Left ventricle myocardium inferior (tissue), 1 donor: ENCODE measurements around the gene ABR. TPM values are rescaled to one million over a fixed set of nuclear protein-coding genes. Genes with fewer than 3 reads are reported as not detected.

Experiments used
- DNase-seq: peaks from one replicate; pipeline ENCODE4 v3.0.0-alpha.2; 2020
- H3K27ac ChIP-seq: fragments of 200-600 bp; replicated peaks from 2 replicates; pipeline ENCODE4 v1.8.0; 2021
- H3K27me3 ChIP-seq: fragments of 200-600 bp; 2 replicates; pipeline ENCODE4 v1.8.0; 2021; ENCODE audit warnings: low read depth
- H3K36me3 ChIP-seq: fragments of 200-600 bp; 2 replicates; pipeline ENCODE4 v1.8.0; 2021
- H3K4me1 ChIP-seq: fragments of 200-600 bp; 2 replicates; pipeline ENCODE4 v1.8.0; 2021
- H3K4me3 ChIP-seq: fragments of 200-600 bp; 2 replicates; pipeline ENCODE4 v1.8.0; 2021; ENCODE audit warnings: mild to moderate bottlenecking, moderate library complexity
- H3K9me3 ChIP-seq: fragments of 200-600 bp; replicated peaks from 2 replicates; pipeline ENCODE4 v1.8.0; 2021
- CTCF ChIP-seq: fragments of 200-600 bp; IDR thresholded peaks from 2 replicates; pipeline ENCODE4 v1.8.0; 2021; ENCODE audit warnings: antibody characterized with exemption, mild to moderate bottlenecking, borderline replicate concordance
- intact Hi-C: fragments of 100-400 bp; cut with micrococcal nuclease; formaldehyde crosslinking; loops from one replicate; pipeline ENCODE4 v1.11.0; 2022
- total RNA-seq: library from RNA; stranded (reverse); fragmentation: NEBNext Ultra II Directional; extraction: Animal tissue kit (Norgen Biotek cat#: 25700); gene quantifications from one replicate; pipeline ENCODE4 v1.2.1, GENCODE V29; 2021
- donor health status: DM: no; HTN: yes; CAD: no; lungs with severe emphysema.

ABR gene
- total RNA-seq, 1 donor from 2014 or later = 170 TPM

DNA sequence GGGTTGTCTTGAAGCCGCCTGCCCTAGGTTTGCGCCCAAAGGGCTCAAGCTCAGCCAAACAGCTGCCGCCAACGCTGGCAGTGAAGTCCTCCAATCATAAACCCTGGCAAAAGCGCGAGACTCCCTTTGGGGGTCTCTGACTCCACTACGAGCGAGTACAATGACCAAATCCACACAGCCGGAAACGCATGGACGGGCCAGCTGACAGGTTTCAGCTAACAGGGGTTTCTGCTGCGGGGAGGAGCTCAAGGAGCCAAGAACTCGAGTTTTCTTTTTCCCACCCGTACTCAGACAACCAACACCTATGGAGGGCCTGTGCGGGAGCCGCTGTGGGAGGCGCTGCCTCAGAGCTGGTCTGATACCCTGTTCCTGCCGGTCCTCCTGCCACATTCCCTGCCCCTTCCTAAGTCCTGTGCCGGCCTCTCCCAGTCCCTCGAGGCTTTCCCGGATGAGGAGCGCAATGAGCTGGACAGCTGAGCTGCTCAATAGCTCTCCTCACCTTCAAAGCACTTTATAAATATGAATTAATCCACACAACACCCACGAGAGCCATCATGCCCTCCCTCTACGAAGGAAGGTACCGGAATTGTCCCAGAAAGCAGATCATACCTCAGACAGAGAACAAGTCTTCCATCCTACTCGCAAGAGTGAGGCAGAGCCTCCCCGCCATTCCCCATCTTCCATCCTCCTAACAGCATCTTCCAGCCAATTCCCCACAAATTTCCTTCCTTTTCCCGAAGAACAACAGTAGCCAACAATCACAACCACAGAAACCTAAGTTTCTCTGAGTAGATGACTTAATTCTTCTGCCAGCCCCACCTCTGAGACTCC is 6.1 kb downstream of the ABR start:
- peak overlapping the region; percentile 37 for H3K4me3 ChIP-seq
- intact Hi-C loops = no loop called here
- peak overlapping the region; percentile 83 for H3K27ac ChIP-seq
- no peak for DNase-seq
- TF ChIP-seq CTCF = no peak
- H3K27me3 ChIP-seq = no peaks in the 10 kb centered on the region
- H3K36me3 ChIP-seq = no peaks in the 10 kb centered on the region
- peaks cover 82% of the 10 kb centered on the region for H3K4me1 ChIP-seq
- no peaks in the 10 kb centered on the region for H3K9me3 ChIP-seq

DNA sequence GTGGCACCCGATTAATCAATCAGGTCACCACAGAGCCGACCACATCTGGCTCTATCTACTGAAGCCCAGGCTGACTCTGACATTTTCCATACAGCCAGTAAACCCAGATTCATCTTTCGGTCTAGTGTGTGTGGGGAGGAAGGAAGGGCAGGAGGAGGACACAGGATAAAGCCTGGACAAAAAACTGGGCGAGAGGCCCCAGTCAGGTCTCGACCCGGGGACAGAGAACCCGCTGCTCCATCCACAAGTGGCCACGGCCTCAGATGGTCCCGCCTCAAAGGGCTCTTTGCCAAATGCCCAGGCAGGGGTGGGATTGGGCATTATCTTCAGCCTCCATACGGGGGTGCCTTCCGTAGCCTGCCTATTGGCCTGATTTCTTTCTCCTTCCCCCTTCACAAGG is 7.8 kb downstream of the ABR start:
- DNase-seq = no peak
- intact Hi-C loops = no loop called here

DNA sequence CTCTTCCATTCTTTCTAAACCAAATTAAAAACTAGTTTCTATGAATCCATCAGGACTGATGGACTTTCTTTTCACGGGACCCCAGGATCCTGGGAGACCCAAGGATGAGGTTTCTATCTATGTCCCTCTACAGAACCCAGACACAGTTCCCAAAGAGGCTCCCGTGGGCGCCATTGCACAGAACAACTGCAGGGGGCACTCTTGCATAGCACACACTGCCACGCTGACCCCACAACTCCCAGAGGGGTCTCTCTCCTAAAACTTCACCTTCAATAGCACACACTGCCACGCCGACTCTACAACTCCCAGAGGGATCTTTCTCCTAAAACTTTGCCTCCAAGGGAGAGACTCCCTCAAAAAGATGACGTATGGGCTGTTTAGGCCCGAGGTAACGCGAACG is 9.0 kb downstream of the ABR start:
- Histone ChIP-seq H3K9me3 (no peaks in the 10 kb centered on the region), H3K27ac (no peak overlapping the region), H3K36me3 (no peaks in the 10 kb centered on the region), H3K27me3 (no peaks in the 10 kb centered on the region), H3K4me1 (peaks cover 79% of the 10 kb centered on the region), H3K4me3 (no peak overlapping the region)
- intact Hi-C loops = no loop called here
- no peak for DNase-seq
- TF ChIP-seq CTCF = no peak

More for the DNA sequence above, 7.8 kb downstream of the ABR start:
- Histone ChIP-seq H3K27ac (peak overlapping the region; percentile 58), H3K36me3 (no peaks in the 10 kb centered on the region), H3K4me3 (no peak overlapping the region), H3K27me3 (no peaks in the 10 kb centered on the region), H3K9me3 (no peaks in the 10 kb centered on the region), H3K4me1 (peaks cover 80% of the 10 kb centered on the region)
- TF ChIP-seq CTCF = no peak

DNA sequence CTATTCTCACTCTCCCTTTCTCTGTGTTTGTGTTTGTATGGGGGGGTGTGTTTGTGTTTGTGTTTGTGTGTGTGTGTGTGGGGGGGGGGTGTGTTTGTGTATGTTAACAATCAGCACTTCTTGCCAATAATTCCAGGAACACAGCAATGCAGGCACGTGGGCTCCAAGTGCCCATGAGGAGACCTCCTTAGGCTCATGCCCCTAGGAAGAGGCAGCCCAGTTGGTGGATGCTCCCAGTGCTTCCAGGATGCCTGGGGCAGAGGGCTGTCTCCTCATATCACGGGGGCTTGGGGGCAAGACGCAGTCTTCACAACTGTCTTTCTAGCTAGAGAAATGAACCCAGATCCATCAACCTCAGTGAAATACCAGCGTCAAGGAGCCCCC is 9.9 kb downstream of the ABR start:
- H3K9me3 ChIP-seq = no peaks in the 10 kb centered on the region
- no peak for TF ChIP-seq CTCF
- H3K36me3 ChIP-seq = no peaks in the 10 kb centered on the region
- intact Hi-C loops = no loop called here
- DNase-seq = no peak
- no peak overlapping the region for H3K27ac ChIP-seq
- H3K27me3 ChIP-seq = no peaks in the 10 kb centered on the region
- no peak overlapping the region for H3K4me3 ChIP-seq
- H3K4me1 ChIP-seq = peaks cover 78% of the 10 kb centered on the region

DNA sequence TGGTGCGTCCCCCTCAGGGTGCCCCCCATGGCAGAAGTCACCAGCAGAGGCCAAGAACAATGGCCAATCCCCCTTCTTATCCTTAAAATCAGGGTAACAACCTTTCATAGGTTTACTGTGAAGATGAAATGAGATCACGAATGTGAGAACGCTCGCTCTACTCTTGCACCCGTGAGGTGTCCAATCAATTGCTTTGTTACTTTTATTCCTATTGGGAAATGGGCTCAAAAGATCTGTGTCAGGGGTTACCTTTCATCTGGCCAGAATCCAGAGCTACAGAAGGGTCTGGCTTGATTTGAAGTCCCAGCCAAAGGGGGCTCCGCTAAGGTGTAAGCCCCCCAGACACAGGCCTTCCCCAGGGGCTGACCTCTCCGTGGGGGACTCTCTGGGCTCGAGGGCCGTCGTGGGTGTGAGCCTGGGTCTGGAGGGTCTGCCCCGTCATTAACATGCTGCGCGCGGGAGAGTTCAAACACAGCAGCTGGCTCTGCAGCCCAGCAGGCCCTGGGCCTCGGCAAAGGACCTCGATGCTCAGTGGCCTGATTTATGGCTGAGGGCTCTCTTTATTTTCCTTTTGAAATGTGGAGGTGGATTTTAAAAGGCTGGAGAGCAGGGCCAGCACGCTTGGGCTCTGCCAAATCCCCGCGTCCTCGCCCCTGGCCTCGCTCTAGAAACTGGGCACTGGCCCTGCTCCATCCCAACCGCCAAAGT is 10.4 kb downstream of the ABR start:
- H3K36me3 ChIP-seq = no peaks in the 10 kb centered on the region
- H3K9me3 ChIP-seq = no peaks in the 10 kb centered on the region
- no peak overlapping the region for H3K27ac ChIP-seq
- H3K27me3 ChIP-seq = no peaks in the 10 kb centered on the region
- peaks cover 78% of the 10 kb centered on the region for H3K4me1 ChIP-seq
- intact Hi-C loops = no loop called here
- DNase-seq = no peak
- TF ChIP-seq CTCF = no peak
- no peak overlapping the region for H3K4me3 ChIP-seq
